ENCODE measurements around the gene BMP3.
"Not testable (repeated sequence)": the region's sequence is repeated elsewhere in the genome, so short reads cannot be mapped to it uniquely, and the experiment has no call there.

Gene BMP3, protein sequence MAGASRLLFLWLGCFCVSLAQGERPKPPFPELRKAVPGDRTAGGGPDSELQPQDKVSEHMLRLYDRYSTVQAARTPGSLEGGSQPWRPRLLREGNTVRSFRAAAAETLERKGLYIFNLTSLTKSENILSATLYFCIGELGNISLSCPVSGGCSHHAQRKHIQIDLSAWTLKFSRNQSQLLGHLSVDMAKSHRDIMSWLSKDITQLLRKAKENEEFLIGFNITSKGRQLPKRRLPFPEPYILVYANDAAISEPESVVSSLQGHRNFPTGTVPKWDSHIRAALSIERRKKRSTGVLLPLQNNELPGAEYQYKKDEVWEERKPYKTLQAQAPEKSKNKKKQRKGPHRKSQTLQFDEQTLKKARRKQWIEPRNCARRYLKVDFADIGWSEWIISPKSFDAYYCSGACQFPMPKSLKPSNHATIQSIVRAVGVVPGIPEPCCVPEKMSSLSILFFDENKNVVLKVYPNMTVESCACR

DNA sequence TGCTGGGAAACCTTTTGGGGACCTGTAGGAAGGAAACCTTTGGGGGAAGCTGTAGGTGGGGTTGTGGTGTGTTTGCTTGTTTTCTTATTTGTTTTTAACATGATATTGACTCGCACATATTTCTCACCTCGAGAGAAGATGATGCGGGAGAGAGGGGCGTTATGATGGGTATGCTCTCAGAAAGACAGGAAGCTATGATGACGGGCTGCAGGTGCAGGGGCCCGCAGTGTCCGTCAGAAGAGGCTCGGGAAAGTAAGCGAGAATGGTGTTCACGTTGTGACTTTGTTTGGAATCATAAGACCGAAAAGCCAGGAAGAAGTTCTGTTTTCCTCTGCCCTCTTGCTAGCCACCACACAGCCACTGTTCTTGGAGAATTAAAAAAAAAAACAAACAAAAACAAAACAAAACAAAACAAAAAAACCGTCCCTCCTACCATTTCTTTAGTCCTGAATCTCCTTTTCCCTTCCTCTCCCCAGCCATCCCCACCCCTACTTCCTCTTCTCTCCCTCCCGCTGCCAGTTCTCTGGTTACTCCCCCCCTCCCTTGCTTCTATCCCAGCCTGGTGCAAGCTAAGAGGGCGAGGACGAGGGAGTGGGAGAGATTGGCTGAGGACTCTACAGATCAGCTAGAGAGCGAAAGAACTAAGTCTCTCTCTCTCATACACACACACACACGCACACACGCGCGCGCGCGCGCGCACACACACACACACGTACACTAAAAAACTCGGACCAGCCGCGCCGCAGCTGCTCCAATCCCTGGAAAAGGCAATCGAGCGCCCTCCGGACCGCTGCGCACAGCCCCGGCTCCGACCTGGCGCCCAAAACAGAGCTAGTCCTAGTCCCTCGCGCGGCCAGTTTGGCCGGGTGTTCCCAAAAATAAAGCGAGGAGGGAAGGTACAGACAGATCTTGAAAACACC, at the start of gene BMP3:
Gene BMP3, plus strand, starts transcription at position 648 of the 920 bp plus-strand sequence. CDS start 577 bp downstream, outside the sequence.
- no peak for DNase-seq

DNA sequence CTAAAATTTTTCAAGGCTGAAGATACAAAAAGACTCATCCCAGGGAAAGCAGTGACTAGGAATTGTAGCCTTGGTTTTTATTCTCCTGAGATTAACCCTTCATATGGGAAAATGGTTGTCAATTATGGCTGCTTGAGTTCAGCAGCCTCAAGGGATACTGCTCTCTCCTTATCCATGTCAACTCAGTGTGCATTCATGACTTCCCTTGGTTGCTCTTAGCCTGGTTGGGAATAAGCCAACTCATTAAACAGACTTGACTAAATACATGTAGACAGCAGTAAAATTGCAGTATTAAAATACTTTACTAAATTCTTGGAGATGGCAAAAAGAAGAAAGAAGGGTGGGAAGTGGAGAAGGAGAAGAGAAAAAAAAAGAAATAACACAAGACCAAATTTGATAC, 44.5 kb upstream of the BMP3 start:
- no peak for DNase-seq

DNA sequence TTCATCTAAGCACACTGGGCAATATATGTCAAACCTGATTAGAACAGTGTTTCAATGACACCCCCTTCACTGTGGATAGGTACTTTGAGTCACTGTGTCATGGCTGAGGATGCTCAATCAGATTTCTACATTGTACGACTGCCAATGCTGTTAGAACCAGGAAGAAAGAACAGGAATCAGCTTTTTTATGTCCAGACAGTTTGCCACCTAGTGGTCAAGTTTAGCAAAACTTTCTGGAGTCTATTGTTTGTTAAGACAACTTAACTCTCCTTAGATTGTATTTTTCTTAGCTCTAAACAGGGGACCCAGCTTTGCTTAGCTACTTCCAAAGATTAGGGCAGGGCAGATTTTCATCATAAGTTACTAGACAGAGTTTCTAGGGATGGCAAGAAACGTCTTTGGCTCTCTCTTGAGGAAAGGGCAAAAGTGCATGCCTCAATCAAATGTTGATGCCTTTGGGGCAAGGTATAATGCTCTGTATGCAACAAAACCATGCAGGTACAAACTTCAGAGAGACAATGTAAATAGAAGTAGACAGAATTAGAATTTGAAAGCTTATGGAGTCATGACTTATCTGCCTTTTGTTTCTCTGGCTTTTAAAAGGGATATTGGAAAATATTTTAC, 40.5 kb upstream of the BMP3 start:
- DNase-seq = peak; percentile 13

DNA sequence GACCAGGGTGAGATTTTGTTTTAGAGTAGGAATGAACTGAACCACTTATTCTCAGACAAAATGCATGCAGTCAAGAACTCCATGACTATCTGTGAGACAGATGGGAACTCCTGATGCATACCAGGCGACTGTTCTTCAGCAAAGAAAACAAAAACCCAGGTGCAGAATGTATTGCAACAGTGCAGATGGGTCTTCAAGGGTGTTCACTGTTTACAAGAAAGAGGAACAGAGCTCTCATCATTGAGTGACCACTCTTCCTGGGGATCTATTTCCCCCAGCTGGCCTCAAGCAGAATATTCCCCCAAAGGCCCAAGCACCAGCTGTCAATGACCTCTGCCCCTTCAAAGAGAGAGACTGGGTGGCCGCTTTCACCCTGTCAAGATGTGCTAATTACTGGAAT, 39.7 kb upstream of the BMP3 start:
- no peak for DNase-seq

DNA sequence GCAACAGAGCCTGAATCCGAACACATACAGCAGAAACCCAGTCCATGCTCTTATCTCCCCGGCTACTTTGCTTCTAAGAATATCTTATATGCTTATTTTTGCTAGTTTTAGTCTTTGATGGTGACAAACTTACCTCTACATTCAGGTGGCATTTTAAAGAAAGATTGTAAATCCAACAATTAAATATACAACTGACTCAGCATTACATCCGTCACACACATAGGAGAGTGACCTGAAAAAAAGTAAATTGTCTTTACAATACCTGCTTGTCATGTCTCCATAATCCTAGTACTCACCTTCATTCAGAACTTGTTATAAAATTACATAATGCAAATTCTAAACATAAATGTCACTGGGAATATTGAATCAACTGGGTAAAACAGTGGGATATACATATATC, 30.6 kb upstream of the BMP3 start:
- no peak for DNase-seq

DNA sequence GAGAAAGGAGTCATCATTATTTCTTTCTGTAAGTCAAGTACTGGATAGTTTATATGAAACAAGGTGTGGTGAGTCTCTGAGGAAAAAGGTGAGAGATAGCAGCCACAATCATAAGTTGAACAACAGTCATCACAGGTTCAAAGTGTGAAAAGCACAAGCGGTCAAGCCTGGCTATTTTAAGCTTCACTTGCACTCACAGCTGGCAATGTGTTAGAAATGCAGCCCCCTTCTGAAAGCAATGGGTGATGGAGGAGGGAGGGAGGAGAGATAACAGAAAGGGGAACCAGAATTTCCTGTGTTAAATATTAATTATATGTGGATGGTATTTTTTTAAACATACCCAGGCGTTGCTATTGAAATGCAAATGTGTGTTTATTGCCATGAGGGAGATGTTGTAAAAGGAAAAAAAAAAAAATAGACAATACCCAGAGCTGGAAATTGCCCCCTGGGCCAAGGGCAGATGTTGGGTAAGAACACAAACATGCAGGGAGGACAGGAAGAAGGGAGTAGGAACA, 26.9 kb upstream of the BMP3 start:
- DNase-seq = no peak

DNA sequence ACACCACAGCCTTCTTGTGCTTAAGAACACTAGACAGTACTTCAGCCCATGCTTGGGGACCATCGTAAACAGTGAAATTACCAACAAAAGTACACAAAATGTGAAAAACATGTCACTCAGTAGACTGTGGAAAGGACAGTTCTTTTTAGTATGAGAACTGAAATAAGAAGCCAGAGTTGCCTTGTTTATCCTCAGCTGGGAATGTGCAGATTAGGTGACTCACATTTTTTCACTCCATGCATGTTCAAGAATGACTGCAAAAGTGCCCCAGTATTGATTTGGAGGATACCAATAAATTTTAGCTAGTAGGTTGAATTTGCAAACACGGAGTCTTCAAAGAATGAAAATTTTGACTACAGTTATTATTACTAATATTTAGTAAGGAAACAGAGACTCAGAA, 23.1 kb upstream of the BMP3 start:
- no peak for DNase-seq

DNA sequence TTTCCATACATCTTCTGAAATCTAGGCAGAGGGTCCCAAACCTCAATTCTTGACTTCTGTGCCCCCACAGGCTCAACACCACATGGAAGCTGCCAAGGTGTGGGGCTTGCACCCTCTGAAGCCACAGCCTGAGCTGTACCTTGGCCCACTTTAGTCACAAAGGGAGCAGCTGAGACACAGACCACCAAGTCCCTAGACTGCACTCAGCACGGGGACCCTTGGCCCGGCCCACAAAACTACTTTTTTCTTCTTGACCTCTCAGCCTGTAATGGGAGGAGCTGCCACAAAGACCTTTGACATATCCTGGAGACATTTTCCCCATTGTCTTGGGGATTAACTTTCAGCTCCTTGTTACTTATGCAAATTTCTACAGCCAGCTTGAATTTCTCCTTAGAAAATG, 13.9 kb upstream of the BMP3 start:
- DNase-seq = not testable (repeated sequence)

DNA sequence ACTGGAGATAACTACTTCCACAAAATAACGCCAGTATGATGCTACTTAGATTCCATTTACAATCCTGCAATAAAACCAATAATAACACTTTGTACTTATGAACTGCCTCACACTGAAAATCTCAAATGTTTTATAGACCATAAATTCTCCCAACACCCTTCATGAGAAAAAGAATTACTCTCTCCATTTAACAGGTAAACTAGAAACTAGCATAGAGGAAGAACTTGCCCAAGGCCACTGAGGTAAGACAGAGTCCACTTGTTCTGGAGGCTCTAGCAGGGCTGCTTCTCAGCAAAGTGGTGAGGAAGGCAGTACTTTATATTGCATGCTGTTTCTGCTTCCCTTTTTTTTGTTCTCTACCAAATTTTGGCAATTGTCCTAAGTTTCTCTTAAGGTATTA, 11.5 kb upstream of the BMP3 start:
- DNase-seq = no peak

DNA sequence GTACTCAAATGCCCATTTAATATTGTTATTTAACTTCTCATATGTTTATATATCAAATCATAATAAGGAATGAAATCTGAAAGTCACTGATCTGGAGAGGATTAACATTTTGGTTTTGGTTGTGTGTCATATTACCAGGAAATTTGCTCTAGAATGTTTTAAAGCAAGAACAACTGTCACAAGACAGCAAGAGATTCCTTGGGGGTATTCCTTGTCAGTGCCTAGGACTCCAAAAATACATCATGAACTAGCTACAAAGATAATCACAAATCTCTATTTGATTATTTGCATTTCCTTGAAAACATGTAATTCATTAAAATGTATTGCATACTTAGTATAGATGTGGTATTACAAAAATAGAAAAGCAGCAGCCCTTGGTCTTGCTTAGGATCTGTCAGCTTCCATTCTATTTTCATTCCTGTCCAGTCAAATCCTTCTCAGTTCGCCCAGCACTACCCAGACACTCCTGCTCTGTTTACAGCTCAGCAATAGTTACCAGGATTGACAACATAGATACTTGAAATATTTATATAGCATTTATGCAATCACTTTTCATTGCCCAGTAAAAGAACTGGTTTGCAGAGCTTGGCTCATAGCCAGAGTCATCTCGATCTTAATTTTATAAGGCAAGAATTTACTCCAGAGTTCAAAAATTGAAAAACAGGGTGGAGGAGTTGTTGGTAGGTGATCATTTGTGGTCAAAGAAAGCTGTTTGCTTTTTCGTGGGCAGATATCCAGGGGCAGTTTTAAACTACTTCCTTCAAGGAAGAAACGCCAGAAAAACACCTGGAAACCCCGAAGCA, 9.2 kb upstream of the BMP3 start:
- DNase-seq = no peak

DNA sequence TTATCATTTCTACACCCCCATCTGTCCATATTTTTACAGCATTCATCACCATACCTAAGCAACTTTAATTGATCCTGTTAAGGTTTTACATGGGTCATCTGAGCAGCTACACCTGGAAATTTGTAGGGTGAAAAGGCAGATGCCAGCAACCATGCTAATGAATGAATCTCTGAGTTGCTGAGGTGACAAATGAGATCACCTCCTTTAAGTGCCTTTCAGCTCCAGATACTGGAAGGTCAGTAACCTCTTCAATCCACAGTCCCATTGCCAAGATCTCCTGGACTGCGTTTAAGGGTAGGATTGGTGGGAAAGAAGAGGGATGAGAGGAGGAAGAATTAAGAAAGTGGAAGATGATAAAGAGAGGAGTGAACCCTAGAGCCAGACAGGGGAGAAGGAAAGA, 8.5 kb upstream of the BMP3 start:
- DNase-seq = no peak

DNA sequence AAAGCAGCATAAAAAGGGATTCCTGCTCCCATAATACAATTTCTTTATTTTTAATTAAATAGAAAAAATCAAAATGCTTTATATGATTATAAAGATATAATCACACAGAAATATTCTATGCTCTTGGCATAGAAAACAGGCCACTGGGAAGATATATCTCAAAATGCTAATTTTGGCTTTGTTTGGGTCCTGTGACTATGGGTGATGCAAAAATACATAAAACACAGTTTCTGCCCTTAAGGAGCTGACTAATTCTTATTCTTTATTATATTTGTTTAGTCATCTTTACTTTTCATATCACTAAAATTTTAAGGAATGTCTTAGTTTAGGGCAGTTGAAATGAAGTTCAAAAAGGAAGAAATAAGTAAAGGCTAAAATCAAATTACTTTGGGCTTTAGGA, 7.0 kb upstream of the BMP3 start:
- DNase-seq = no peak

DNA sequence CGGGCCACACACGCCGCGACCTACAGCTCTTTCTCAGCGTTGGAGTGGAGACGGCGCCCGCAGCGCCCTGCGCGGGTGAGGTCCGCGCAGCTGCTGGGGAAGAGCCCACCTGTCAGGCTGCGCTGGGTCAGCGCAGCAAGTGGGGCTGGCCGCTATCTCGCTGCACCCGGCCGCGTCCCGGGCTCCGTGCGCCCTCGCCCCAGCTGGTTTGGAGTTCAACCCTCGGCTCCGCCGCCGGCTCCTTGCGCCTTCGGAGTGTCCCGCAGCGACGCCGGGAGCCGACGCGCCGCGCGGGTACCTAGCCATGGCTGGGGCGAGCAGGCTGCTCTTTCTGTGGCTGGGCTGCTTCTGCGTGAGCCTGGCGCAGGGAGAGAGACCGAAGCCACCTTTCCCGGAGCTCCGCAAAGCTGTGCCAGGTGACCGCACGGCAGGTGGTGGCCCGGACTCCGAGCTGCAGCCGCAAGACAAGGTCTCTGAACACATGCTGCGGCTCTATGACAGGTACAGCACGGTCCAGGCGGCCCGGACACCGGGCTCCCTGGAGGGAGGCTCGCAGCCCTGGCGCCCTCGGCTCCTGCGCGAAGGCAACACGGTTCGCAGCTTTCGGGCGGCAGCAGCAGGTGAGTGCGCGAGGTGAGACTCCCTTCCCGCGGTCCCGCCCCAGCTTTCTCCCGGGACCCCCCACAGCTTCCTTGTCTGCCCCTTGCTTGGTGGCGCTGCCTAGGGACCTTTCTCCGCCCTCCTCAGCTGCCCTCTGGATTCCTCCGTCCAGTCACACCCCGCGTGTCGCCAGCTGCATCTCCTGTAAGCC, 678 bp downstream of the BMP3 start:
- no peak for DNase-seq

DNA sequence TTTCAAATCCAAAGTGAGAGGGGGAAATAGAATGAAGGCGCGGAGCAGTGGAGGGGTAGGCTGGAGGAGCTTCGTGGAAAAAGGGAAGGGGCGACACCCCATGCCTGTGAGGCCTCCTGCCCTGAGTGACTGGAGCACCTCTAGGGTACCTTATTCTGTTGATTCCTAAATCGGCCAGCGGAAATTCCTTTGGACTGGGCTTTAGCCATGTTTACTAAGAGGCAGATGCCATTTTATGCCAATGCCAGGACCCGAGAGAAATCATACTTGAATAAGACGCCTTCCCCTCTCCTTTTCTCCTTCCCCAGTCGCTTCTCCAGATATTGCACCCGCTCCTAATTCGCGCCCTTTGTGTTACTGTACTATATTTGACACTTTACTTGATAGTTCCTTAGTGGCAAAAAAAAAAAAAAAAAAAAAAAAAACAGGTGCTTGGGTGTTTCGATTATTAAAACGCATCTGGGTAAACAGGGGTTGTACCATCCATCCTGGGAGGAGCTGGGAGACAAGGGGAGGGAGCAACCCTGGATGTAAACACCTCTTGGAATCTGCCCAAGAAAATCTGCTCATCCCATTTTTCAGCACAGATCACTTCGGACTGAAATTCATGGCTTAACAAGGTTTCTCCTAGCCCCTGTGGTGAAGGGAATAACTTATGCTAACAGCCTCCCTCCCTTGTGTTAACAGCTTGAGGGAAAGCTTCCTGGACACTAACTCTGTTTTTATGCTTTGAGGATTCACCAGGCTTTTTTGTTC, 1.5 kb downstream of the BMP3 start:
- DNase-seq = no peak

DNA sequence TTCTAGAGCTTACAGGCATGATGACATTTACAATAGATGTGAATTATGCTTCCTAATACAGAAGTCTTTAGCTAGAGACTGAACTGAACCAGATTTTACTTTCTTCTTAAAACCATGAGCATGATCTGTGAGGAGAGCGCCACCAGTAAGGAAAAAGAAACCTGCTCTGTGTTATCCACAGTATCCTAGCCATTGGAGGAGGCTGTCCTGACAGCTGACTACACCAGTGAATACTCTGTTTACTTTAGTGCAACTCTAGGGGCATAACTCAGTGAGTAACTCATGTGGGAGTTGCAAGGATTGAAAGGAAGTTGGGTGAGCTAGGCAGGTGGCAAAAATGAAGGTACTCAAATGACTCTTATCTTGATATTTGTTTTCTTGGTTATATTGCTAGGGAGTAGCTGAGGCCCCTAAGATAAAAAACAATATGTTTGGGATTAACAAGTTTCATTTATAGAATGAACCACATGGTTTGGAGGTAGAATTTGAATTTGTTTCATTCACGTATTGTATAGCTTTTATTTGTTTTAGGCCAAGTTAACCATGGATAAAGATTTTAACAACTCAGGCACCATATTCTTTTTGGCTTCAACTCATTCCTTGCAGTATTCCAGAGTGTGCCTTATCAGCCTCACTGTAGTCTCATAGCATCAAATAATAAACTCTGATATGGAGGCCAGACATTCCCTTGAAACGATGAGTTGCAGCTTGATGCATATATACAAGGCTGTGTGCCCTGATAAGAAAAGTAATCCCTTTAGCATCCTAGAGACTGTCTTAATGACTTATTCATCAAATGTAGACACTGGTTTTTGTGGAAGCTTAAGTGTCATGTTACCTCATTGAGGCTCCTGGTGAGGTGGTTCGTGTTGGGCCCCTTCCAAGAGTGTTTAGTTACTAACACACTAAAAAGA, 2.5 kb downstream of the BMP3 start:
- no peak for DNase-seq

DNA sequence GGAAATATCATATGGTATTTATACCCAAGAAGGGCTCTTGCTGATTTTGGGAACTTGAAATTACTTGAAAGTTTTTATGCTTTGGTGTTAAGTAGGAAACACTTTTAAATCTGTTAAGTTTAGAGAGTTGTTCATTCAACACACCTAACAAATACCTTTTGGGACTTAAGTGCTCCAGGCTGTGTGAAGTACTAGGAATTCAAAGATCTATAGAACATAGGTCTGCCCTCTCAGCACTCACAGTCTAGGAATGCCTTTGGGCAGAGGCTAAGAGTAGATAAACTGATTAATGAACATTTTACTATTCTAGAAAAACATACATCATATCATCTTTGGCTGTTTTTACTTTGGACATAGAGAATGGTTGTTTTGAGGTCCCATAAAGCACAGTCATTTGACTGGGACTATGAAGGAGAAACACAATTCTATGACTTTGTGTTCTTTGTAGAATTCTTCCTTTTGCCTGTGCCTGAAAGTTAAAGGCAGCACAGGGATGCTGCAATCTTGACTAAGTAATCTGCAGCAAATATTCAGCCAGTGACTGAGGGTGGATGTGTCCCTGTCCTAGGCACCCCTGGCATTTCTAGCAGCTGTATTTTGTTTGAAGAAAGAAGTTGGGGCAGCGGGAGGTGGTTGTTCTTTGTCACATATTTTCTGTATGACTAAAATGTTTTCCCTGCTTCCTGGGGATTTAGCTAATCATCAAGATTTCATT, 8.3 kb downstream of the BMP3 start:
- no peak for DNase-seq

DNA sequence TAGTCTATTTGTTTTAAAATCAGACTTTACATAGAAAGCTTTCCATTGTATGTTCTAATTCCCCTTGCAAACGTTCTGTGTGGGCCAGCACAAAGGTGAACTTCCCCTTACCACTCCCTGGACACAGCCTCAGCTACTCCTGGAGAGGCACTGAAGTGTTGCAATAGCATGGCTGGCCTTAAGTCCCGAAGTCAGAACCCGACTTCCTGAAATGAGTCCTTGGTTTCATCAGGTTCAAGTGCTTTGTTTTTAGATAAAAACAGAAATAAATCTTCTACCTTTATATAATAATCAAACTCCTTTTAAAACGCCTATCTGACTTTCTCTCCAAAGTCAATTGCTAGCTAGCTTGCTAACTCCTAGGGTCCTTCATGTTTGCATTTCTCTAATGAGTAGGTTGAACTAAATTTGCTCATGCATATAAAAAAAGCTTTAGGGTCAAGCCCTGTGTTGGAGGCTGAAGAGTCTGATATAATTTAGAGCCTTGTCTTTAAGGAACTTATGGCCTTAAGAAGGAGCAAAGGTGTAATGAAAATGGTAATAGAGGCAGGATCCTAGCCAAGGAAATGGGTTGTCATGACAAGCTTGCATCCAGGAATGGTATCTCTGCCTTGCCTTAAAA, 9.0 kb downstream of the BMP3 start:
- DNase-seq = no peak

DNA sequence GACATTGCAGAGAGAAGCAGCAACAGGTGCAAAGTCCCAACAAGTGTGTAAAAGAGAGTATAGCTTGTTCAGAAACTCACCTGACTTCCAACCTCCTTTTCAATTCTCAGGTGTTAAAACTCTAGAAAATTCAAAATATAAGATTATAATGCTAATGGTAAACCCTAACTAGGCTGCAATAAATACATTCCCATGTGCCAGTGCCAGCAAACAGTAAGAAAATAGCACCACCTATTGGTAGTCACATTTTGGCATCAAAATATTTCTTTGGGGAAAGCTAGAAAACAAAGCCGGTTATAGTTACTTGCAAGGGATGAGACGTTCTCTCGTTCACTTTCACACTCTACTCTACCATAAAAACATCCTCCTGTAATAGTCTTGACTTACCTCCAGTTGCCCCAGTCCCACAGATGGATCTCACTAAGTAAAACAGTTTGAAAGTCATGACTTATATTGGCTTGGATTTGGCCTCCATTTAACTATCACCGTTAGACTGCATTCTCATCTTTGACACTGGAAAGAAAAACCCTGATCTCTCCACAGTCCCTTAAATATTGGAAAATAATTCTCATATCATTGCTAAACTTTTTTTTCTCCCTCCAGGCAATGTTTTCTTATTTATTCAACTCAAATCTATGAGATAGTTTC, 9.6 kb downstream of the BMP3 start:
- DNase-seq = no peak

Measured in activated gamma-delta T cell treated with Interleukin-2 at 50 U/mL for 16 hours (primary cell).